Measurements from ENCODE around the gene FOLR2.
"Not testable (repeated sequence)": the region's sequence is repeated elsewhere in the genome, so short reads cannot be mapped to it uniquely, and the experiment has no call there.

Gene FOLR2

DNA sequence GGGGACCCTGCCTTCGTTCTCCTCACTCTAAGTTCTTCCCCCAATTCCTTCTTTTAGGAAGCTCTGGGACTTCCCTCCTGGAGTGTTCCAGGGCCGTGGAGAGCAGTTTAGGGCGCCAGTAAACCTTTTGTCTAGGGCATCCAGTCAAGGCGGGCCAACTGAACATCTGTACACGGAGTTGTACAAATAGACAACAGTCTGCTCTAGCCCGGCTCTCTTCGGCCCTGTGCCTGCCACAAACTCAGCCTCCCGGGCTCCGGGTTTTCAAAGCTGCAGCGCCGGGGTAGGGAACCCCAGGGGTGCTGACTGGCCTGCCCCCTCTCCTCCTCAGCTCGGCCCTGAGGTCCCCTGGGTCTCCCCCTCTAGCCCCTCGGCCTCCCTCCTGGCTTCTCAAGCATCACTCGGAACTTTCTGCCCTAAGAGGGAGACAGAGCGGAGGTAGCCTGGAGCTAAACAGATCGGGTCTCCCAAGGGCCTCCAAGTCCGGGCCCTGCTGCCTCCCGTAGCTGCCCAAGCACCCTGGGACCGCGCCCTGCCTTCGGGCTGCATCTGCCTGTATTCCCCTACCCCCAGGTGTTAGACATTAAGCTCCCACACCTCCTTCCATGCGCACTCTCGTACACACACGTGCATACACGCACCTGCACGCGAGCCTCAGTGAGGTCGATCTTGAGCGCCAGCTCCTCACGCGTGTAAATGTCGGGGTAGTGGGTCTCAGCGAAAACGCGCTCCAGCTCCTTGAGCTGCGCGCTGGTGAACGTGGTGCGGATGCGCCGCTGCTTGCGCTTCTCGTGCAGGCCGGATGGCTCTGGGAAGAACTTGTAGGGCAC is 24.1 kb downstream of the FOLR2 start:
- no peak for DNase-seq (ENCODE audit: low read depth in 2 of 2)

- no peak for DNase-seq (ENCODE audit: low read depth in 2 of 2)
Measured at GRCh38 chr11:72241291-72241781, 24.7 kb downstream of the FOLR2 start.

DNA sequence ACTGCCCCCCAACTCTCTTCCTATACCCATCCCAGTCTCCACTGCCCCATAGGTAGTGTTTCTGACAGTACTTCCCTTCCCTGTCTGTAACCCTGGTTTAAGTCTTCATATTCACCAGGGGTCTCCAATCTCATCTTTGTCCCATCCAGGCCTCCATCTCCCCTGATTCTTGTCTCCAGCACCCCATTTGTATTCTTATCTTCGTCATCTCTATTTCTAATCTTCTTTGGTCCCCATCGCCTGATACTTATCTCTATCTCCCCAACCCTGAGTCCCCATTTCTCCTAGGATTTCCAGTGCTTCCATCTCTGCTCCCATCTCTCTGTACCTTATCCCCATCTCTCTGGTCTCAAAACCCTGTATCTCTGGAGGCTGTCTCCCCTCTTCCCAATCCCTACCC is 25.5 kb downstream of the FOLR2 start:
- no peak for DNase-seq (ENCODE audit: low read depth in 2 of 2)

- no peak for DNase-seq (ENCODE audit: low read depth in 2 of 2)
Measured at GRCh38 chr11:72243173-72244059, 26.8 kb downstream of the FOLR2 start.

- no peak for DNase-seq (ENCODE audit: low read depth in 2 of 2)
Measured at GRCh38 chr11:72244060-72244360, 27.4 kb downstream of the FOLR2 start, which contains the start of gene PHOX2A. Gene PHOX2A (minus strand): TSS chr11:72244176. CDS start chr11:72244004, 172 bp downstream.

DNA sequence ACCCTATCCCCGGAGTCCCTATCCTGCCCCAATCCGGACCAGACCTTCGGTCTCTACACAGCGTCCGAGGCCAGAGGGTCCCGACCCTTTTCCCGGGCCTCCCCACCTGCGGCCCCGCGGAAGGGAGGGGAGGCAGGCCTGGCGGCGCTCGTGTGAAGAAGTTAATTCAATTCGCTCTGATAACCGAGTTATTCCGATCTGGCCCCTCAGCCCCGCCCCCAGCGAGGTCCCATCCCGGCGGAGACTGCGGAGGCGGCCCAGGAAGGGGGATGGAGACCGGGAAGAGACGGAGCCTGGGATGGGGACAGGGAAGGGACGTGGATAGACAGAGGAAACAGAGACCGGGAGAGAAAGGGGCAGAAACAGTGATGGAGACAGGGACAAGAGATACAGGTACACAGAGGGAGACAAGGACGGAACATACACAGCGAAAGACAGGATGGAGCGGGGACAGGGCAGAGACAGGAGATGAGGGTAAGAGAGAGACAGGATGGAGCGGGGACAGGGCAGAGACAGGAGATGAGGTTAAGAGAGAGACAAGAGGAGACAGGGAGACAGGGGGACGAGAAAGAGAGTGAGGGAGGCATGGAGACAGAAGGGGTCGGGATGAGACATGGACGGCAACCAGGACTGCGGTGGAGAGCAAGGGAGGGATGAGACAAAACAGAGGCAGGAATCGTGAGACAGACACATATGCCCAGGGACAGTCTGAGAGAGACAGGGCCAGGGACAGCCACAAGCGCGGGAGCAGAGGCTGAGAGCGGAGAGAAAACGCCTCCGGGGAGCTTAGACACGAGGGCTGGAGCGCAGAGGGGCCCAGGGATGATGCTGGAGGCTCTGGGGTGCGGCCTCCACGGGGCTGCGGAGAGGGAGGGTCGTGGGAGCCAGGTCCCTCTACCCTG is 28.0 kb downstream of the FOLR2 start:
- no peak for DNase-seq (ENCODE audit: low read depth in 2 of 2)

DNA sequence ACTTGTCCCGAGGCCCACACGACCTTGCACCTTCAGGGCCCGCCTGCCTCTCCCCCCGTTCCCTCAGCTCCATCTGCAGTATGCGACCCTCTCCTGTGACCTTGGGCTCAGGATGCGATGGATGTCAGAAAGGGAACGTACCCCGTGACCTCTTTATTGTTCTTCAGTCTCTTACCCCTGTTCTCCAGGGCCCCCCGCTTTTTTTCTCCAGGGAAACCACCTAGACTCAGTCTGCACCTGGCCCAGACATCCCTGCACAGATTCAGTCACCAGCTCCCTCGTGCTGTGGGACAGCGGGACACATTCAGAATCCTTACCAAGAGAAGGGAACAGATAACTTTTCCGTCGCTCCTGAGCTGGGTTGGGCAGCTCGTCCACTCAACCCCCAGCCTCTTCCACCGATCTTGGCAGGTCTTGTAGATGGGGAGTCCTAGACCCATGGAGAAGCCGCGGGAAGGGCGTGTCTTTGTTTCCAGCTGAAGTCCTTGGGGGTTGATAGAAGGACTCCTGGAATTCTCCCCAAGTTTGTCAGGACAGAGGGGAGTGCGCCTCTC is 28.7 kb downstream of the FOLR2 start:
- DNase-seq (ENCODE audit: low read depth in 2 of 2) = no peak

- no peak for DNase-seq (ENCODE audit: low read depth in 2 of 2)
Measured at GRCh38 chr11:72247584-72247983, 31.0 kb downstream of the FOLR2 start.

DNA sequence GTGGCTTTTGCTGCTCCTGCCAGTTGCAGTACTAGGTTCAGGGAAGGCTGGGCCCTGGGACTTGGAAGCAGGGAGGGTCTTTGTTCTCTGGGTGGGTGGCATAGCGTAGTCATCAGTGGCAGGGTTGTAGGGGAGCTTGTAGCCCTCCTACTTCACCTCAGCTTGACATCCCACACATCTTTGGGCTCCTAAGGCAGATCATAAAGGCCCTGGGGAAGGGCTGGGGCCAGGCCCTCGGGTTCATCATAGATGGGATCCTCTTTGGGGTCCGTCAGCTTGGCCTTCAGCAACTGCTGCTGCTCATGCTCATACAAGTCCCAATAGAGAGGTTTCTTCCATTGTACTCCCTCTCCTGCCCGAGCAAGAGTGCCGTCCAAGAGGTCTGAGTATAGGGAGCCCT is 33.4 kb downstream of the FOLR2 start:
- DNase-seq (ENCODE audit: low read depth in 2 of 2) = no peak

DNA sequence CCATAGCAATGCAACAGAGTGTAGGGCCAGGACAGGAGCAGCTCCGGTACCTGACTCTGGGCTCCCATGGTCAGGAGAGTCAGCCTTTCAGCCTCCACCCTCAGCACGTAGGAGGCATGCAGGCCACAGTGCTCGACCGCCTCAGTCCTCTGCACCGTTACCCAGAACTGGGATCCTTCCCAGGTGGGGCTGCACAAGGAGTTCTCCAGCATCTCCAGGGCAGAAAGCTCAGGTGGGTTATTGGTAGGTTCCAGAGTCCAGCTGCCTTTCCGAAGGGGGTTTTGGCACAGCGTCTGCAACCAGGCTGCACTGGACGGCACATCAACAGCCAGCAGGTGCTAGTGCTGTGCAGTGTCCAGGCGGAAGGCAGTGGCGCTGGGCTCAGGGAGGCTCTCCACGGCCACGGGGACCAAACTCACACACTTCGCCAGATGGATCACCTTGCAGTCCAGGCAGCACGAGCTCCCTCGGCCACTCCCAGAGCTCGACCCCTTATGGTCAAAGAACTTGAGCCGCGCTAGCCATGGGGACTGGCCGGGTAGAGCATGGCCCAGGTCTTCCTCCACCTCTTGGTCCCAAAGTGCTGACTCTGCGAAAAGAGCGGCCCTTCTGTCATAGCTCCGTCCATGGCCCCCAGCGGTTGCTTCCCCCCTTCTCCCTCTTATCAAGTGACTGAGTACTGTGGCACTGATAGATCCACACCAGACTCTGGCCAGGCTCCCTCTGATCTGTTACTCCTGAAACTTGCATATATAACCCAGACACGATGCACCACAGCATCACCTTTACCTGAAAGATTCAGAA is 34.3 kb downstream of the FOLR2 start:
- DNase-seq (ENCODE audit: low read depth in 2 of 2) = no peak

GRCh38 chr11:72251614-72252013 is 35.0 kb downstream of the FOLR2 start:
- DNase-seq (ENCODE audit: low read depth in 2 of 2) = no peak

DNA sequence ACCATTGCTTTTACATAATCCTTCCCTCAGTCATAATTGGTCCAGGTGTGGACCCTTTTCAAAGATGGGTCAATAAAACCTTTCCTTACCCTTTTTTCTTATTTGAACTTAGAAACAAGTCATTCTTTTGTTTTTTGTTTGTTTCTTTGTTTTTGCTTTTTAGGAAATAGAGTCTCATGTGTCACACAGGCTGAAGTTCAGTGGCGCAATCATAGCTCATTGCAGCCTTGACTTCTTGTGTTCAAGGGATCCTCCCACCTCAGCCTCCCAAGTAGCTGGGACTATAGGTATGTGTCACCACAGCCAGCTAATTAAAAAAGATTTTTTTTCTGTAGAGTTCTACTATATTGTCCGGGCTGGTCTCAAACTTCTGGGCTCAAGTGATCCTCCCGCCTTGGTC is 36.8 kb downstream of the FOLR2 start:
- no peak for DNase-seq (ENCODE audit: low read depth in 2 of 2)

- DNase-seq (ENCODE audit: low read depth in 2 of 2) = no peak
Measured at GRCh38 chr11:72254299-72254993, 37.9 kb downstream of the FOLR2 start.

GRCh38 chr11:72257570-72257969 is 41.0 kb downstream of the FOLR2 start:
- DNase-seq (ENCODE audit: low read depth in 2 of 2) = no peak

DNA sequence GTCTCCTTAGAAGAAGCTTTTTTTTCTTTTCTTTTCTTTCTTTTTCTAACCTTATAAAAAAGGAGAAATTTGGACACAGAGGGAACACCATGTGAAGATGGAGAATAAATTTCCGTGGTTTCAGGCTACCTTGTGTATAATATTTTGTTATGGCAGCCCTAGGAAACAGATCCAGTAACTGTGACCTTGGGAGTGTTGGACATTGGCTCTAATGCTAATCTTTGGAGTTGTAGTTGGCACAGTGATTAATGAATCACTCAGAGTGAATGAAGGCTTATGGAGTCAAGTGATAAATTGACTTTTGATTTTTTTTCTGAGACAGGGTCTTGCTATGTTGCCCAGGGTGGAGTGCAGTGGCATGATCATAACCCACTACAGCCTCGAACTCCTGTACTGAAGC is 42.9 kb downstream of the FOLR2 start:
- DNase-seq (ENCODE audit: low read depth in 2 of 2) = no peak

GRCh38 chr11:72260574-72260973 is 44.0 kb downstream of the FOLR2 start:
- DNase-seq (ENCODE audit: low read depth in 2 of 2) = no peak

DNA sequence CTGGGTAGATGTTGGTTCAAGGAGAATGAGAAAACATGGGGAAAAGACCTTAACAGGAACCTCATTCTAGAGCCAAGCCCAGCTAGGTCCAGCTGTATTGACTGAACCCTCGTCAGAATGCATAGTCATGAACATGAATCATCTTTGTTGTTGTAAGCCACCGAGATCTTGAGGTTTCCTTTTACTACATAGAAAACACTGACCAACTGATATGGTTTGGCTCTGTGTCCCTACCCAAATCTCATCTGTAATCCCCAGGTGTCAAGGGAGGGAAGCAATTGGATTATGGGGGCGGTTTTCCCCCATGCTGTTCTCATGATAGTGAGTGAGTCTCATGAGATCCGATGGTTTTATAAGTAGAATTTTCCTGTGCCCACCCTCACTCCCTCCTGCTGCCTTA is 46.8 kb downstream of the FOLR2 start:
- DNase-seq (ENCODE audit: low read depth in 2 of 2) = no peak

GRCh38 chr11:72265951-72266350 is 49.4 kb downstream of the FOLR2 start:
- DNase-seq (ENCODE audit: low read depth in 2 of 2) = no peak

GRCh38 chr11:72266960-72267359 is 50.4 kb downstream of the FOLR2 start:
- not testable (repeated sequence) for DNase-seq (ENCODE audit: low read depth in 2 of 2)
